Stimulated activated CD8-positive, alpha-beta memory T cell treated with anti-CD3 and anti-CD28 coated beads, Interleukin-2, amount 100 ng/mL, for 1 hour (primary cell): ENCODE results near the gene LIPM.

Experiments
- DNase-seq, 2 donors: peaks; one replicate each; pipeline ENCODE4 v3.0.0-alpha.2; 2020; ENCODE audit warnings: low read depth in 2 of 2

Gene LIPM, protein sequence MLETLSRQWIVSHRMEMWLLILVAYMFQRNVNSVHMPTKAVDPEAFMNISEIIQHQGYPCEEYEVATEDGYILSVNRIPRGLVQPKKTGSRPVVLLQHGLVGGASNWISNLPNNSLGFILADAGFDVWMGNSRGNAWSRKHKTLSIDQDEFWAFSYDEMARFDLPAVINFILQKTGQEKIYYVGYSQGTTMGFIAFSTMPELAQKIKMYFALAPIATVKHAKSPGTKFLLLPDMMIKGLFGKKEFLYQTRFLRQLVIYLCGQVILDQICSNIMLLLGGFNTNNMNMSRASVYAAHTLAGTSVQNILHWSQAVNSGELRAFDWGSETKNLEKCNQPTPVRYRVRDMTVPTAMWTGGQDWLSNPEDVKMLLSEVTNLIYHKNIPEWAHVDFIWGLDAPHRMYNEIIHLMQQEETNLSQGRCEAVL

DNA sequence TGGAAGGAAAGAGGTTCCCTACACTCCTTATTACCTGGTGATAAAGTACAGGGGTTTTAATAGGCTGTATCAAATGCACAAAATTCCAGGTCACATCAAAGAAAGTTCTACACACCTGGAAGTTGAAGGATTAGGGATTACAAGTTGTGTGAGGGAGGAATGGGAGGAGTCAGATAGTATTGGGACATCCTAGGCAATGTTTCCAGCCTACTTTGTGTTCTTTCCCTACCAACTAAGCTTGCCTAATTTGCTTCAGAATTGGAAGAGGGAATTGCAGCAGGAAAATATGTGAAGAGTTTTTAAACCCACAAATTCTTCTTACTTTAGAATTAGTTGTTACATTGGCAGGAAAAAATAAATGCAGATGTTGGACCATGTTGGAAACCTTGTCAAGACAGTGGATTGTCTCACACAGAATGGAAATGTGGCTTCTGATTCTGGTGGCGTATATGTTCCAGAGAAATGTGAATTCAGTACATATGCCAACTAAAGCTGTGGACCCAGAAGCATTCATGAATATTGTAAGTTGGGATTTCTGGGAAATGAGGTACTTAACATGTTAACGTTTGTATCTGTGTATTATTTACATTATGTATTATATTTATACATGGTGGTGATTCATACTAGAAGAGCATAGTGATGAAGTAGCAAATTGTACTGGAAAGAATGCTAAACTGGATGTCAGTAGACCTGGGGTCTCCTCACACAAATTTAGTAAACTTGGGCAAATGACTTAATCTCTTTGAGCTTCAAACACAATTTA lies at the start of gene LIPM:
TSS of gene LIPM (plus strand) at position 208 of the 763 bp plus-strand sequence. CDS start at position 375, 167 bp downstream.
- no peak for DNase-seq

DNA sequence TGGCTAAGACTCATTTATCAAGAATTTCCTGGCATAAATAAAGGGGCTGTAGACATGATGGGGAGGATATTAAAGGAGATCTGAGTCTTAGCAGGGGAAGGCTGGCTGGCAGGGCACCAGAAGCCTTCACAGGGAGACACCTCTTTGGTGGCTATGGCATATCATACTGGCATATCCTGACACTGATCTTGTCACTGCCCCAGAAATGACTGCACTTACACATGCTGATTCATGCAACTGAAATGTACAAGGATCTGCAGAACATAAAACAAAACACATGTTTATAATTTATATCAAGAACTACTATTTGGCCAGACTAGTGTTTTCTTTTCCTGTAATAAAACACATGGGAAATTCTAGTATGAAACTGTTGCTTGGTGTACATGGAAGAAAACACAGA lies 48.2 kb upstream of the LIPM start:
- DNase-seq = no peak

DNA sequence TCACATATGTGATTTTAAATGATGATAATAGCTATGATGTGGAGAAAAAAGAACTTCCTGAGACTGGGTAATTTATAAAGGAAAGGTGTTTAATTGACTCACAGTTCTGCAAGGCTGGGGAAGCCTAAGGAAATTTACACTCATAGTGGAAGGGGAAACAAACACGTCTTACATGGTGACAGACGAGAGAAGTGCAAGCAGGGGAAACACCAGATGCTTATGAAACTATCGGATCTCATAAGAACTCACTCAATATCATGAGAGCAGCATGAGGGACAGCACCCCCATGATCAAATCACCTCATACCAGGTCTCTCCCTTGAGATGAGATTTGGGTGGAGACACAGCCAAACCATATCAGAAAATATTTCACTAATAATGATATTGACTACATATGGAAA lies 46.8 kb upstream of the LIPM start:
- DNase-seq = no peak

DNA sequence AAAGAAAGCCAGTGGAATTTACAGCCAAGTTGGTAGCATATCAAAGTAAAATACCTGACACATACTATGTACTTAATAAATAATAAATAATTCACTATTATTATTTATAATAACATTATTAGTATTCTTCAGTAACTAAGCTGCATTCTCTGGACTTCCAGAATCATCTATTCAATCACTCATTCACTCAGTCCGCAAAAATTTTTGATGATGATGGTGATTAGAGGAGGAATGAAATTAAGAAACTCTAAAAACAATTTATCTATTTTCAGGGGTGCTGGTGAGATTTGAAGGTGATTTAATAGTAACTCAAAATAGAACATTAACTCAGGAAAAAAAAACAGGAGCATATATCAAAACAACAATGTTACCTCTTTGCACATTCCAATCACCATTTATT lies 45.9 kb upstream of the LIPM start:
- DNase-seq = no peak

DNA sequence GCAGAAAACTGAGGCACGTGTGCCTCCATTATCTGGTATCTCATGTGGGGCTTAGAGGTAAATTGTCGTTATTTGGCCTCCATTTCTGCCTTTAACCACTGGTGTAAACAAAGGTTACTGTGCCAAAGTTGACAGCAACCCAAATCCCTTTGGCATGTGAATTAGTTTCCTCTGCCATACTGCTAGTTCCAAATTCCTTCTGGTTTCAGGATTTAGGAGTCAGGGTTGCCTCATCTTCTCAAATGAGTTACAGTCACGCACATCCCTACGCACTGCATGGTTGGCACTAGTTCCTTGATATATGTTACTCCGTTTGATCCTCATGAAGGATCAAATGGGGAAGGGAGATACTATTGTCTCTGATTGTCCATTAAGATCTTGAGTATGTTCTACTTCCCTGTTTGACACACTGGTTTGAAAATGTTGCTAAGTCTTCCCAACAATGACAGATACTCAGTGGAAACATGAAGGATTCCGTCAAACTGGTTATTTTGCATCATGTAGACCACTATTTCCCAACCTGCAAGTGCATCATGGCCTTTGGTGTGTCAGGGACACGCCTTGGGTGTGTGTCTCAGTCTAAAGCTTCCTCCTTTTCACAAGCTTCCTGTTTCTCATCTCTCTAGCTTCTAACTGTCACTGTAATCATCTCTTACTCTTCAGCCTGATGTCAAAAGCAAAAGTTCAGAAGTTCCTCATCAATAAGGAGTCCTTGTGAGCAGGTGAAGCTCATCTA lies 43.0 kb upstream of the LIPM start, which contains the start of gene LIPN:
TSS of gene LIPN (plus strand) at position 655 of the 736 bp plus-strand sequence. CDS start 1,386 bp downstream, outside the sequence.
- DNase-seq = no peak

DNA sequence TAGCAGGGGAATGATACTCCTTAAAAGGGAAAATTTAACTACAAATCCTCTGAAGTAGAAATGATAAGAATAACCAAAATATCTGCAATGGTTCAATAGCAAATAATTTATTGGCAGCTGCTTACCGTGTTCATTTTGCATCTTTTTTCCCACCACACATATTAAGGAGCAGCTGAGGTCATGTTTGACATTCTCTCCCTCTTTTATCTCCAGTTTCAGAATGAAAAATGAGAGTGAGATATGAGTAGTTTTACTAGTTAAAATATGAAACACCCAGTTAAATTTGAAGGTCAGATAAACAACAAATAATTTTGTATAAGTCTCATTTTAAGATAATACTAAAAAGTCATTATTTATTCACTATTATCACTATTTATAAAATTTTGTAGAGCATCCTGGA lies 39.6 kb upstream of the LIPM start:
- DNase-seq = no peak

DNA sequence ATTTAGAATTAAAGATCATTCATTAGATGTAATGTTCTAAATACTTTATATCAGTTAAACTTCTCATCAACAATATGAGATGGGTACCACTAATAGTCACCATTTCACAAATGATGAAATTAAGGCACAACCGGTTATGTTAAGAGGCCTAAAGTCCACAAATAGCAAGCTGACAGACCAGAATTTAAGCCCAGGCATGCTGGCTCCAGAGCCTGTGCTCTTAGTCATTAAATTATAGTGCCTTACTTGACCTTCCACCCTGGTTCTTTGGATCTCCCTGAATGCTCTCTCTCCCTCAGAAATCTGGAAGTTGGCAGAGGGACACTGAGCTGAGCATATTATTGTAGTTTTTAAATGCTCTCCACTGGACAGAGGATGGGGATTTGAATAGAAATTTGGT lies 39.1 kb upstream of the LIPM start:
- no peak for DNase-seq

DNA sequence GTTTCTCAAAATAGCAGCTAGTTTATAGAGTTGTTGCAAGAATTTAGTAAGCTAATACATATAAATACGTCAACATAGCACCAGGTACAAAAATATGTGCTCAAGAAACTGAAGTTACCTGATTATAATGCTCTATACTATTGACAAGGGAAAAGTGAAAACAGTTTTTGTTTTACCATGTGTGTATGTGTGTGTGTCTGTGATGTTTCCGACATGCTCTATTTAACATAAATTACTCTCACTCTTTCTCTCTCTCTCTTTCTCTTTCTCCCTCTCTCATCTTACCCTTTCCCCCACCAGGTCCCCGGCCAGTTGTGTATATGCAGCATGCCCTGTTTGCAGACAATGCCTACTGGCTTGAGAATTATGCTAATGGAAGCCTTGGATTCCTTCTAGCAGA lies 38.4 kb upstream of the LIPM start:
- no peak for DNase-seq

DNA sequence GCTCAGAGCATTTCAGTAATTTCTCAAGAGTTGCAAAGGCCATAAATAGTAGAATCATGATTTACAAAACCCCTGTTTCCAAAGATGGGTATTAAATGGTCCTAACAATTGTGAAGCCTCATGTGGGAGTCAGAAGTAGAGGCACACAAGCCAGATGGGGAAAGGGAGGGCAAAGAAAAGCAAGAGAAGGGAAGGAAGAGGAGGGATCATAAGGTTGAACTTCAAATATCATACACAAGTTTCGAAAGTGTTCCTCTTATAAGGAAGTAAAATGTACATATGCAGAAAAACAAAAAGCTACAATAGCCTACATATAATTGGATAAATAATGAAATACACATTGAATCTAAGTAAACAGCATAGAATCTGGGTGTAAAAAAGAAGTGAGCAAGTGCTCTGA lies 36.7 kb upstream of the LIPM start:
- DNase-seq = no peak

DNA sequence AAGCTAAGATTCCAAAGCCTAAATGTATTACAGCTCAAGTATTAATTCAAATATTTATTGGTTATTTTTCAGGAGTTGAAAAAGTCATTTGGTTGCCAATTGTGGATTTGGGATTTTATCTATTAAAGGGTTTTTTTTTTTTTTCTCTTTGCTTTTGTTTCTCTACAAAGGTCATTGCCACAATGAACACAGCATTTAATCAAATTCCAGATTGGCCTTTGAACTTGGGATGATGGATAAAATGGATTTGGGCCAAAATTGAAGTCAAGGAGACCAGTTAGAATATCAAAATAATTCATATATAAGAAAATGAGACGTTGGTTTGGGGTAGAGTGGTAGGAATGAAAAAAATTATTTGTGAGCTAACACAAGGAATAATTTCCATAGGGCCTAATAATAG lies 33.1 kb upstream of the LIPM start:
- no peak for DNase-seq

DNA sequence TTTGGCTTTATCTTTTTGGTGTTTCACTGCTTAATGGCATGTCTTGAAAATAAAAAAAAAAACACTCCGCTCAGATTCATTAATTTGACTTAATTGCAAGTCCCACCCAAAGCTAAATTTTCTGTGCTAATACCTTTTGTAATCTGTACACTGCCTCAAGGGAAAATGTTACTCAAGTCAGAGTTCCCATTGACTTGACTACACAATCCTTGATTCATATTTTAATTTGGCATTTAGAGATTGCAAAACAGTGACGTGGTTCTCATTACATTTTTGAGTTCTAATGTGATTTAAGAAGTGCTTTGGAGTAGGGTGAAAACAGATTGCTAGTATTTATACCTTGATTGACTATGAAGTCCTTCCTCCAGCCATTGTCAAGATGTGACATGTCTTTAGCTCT lies 21.3 kb upstream of the LIPM start:
- DNase-seq = no peak

DNA sequence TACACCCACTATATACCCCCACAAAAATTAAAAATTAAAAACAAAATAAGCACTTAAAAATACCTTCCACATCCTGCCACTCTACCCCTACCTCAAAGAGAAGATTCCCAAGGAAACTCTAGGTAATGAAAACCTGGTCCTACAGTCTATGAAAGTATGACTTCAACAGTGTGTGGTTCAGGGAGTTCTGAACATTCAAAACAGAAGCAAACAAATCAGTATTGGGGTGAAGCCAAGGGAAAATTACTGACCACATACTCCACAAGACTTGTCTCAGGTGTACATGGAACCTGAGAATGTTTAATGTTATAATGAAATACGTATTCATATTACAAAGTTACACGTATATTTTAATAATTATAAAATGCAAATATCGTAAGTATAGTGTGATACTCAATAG lies 20.3 kb upstream of the LIPM start:
- DNase-seq = no peak

DNA sequence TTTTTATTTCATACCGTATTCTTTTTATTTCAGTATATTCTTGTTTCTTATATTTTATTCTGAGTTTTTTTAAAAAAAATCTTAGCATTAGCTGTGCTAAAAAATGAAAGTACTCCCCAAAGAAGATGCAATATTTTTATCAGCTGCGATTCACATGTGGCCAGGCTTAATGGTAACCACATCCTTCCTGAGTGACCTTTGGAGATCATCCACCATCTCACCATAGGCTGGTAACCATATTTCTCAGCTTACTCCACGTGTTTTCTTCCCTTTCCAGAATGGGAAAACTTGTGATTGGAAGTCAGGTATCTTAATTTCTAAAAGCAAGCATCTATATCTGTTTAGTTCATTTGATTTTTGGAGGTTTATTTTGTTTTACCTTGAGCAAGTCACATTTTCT lies 18.8 kb upstream of the LIPM start:
- no peak for DNase-seq

DNA sequence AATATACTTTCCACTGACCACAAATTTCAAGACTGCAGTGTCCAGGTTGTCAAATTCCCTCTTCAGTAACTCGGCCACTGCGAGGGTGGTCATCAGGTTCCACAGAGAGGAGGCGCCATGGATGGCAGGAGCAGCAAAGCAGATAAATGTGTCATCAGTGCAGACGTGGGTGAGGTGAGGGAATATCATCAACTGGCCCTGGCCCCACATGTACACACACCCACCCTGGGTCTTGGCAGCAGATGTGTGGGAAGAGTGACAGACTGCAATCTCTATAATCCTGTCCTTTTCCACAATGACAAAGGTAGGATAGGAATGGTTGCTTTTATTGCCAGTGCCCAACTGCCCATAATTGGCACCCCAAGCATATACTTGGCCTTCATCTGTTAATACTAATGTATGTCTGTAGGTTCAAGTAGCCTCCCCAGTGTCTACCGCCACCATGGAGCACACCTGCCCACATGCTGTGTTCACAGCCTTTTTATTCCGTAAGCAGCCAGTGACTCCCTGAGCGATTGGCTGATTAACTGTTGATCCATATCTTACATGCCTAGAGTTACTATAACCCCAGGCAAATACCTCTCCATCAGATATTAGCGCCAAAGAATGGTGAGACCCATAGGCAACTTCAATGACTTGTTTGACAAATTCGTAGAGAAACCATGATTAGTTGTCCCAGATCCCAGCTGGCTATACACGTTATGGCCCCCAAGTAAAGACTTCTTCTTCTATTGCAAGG lies 16.3 kb upstream of the LIPM start:
- DNase-seq = no peak

DNA sequence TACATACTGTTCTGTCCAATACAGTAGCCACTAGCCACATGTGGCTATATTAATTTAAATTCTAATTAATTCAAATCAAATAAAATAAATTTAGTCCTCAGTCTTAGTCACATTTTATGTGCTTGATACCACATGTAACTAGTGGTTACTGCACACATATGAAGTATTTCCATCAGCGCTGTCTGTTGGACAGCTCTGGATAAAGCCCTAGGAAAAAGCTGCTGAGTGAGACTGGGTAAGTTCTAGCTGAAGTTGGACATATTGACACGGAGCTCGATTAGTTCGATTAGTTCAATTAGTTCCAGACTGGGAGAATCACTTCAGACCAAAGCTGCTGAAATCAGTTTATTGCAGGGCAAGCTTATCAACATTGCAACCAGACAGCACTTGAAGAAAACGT lies 15.1 kb upstream of the LIPM start:
- no peak for DNase-seq

DNA sequence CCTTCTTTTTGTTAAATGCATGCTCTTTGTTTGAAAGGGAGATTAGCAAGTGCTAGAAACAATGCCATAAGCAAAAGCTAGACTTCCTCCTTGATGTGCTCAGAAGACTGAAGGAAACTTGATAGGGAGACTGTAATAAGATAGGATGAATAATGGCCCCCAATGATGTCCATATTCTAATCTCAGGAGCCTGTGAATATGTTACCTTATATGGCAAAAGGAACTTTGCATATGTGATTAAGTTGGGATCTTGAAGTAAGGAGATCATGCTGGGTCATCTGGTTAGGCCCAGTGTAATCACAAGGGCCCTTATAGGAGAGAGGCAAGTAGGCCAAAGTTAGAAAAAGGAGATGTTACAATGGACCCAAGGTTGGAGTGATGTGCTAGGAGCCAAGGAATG lies 13.6 kb upstream of the LIPM start:
- no peak for DNase-seq

DNA sequence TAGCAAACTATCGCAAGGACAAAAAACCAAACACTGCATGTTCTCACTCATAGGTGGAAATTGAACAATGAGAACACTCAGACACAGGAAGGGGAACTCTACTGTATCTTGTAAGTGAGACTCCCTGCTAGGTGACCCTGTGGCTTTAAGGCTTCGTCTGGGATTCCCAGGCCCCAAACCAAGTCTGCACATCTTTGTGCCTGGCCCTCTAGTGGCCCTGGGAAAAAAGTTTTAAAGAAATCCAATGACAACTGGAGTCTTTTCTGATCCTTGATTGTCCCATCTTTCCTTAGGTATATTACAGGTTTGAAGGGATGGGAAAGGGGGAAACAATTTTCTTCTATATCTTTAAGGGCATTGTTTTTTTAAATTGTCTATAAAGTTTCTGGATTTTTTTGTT lies 10.6 kb upstream of the LIPM start:
- no peak for DNase-seq

DNA sequence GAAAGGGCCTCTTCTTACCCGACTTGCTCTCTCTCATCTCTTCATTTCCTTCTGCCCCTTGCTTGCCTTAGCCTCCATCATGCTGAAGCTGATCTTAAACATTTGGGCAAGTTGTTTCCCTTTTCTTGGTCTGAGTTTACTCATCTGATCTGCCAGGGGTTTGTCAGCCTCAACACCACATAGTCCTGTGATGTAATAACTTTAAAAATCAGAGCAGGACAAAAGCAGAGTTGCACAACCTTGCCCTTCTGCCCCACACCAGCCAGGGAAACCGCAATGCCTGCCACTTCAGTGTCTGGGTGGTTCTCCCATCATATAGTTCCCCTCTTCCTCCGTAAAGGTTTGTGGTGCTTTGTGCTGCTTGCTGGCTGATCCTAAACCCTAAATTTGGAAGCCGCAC lies 9.9 kb upstream of the LIPM start:
- no peak for DNase-seq

DNA sequence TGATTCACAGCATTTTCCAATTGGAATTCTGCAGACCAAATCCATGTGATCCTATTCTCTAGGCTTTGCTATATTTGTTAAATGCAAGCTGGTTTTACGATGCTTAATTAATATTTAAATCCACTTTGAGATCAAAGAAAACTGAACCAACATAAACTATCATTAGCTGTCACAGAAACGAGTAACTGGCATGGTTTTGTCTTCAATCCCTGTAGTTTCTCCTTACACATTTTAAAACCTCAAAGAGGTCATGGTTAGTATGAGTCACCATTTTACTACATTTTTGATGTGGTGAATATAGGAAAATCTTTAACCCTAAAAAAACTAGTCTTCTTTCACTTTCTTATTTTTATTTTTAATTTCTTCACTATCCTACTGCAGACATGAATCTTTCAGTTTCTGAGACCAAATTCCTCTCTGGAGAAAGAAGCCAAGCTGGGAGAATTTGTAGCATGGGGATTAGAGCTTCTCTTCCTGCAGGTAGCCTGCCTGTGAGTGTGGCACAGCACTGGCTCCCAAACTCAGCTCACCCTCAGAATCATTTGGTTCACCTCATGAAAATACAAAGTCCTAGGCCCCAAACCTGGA lies 8.7 kb upstream of the LIPM start:
- no peak for DNase-seq

DNA sequence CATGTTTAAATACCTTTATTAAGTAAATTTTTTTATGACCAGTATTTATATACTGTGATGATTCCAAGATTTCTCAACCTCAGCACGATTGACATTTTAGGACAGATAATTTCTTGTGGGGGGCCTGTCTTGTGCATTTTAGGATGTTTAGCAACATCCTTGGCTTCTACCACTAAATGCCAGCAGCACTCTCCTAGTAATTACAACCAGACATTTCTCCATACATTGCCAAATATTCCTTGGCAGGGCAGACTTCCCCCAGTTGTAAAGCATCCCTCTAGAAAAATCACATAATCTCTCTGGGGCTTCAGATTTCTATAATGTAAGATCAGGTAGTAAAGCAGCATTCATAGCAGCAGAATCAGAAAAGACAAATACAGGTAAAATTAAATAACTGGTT lies 7.8 kb upstream of the LIPM start:
- DNase-seq = no peak
